ENCODE data around the gene SLC35G2. TPM values are rescaled to one million over a fixed set of nuclear protein-coding genes. Genes with fewer than 3 reads are reported as not detected.

The SLC35G2 gene
- total and polyA plus RNA-seq, 5 experiments from 2014 or later = 0.16 to 1.2 TPM; not detected in 3

DNA sequence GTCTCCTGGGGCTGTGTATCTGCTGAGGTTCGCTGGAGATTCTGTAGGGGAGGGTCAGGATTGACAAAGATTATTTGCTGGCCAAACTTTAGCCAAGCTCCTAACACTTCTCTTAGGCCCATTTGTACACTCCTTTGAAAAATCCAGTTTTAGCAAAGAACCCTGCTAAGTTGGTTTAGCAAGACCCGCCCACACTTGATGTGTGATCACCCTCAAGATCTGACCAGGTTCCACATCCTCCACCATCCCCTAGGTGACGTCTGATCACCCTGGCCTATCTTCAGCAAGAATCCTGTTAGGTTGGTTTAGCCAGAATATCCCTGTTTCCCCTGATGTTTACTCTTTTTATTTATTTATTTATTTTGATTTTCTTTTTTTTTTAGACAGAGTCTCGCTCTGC is 14.8 kb upstream of the SLC35G2 start:
- H3K4me3 Mint-ChIP-seq = no peak overlapping the region
- POLR2A ChIA-PET = no interaction called here
- no peak overlapping the region for H3K27ac Mint-ChIP-seq
- DNase-seq (no peak), ATAC-seq (no peak)
- no peaks in the 10 kb centered on the region for H3K36me3 Mint-ChIP-seq
- peaks cover 0 to 2% (median 0%) of the 10 kb centered on the region in 5 donors for H3K27me3 Mint-ChIP-seq
- no peaks in the 10 kb centered on the region for H3K9me3 Mint-ChIP-seq
- H3K4me1 Mint-ChIP-seq = peaks cover 0 to 2% (median under 1%) of the 10 kb centered on the region in 4 donors

DNA sequence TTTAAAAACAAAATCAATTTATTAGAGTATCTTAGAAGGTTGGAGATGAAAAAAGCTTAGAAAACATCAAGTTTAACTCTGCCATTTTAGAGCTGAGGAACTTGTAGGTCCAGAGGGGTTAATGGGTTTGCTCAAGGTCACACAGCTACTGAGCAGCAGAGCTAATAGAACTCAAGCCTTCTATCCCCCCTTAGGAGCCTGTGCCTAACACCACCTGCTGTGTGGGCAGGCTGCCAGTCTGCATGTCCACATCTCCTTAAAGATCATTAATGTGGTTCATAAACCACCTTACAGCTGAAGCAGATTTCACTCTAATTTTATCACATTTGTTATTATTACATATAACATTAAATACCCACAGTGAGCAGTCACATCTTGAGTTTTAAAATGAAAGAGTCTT is 14.1 kb upstream of the SLC35G2 start:
- no peak overlapping the region for H3K27ac Mint-ChIP-seq
- ATAC-seq (no peak), DNase-seq (no peak)
- no peaks in the 10 kb centered on the region for H3K36me3 Mint-ChIP-seq
- H3K27me3 Mint-ChIP-seq = peaks cover 0 to 2% (median 0%) of the 10 kb centered on the region in 5 donors
- POLR2A ChIA-PET = no interaction called here
- H3K4me3 Mint-ChIP-seq = no peak overlapping the region
- peaks cover 0 to 2% (median under 1%) of the 10 kb centered on the region in 4 donors for H3K4me1 Mint-ChIP-seq
- H3K9me3 Mint-ChIP-seq = no peaks in the 10 kb centered on the region

DNA sequence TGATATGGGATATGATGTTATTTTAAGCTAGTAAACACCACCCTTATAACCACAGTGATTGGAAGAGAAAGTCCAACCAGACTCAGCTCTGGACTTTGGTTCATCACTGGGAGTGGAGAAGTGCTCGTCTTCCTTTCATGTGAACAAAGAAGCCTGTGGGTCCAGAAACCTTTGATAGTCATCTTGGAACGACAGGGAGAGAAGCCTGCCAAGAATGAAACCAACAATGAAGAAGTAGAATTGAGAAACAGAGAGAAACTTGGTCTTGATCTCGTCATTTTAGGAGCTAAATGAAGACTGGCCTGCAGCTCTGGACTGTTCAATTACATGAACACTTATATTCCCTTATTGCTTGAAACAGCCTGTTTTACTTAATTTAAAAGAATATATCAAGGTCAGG is 13.1 kb upstream of the SLC35G2 start:
- POLR2A ChIA-PET = no interaction called here
- no peak for DNase-seq
- no peak overlapping the region for H3K4me3 Mint-ChIP-seq

DNA sequence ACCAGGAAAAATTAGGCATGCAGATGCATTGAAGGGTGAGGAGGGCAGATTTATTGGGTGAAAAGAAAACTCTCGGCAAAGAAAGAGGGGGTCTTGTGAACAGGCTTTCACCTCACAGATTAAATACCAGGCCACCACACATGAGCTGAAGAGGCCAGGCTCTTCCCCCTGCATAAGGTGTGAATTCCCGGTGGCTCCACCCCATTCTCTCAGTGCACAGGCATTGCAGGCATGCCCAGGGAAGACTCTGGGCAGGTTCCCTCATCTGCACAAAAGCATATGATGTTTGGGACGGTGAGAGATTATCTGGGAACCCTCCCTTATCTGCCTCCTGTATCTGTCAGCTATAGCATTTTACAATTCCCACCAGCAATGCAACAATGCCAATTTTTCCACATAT is 7.2 kb upstream of the SLC35G2 start:
- Mint-ChIP-seq H3K4me1 (no peaks in the 10 kb centered on the region), H3K27me3 (peaks cover 2 to 5% (median 5%) of the 10 kb centered on the region in 5 donors), H3K36me3 (no peaks in the 10 kb centered on the region), H3K27ac (no peak overlapping the region), H3K9me3 (peaks cover 0 to 3% (median 0%) of the 10 kb centered on the region in 9 donors), H3K4me3 (no peak overlapping the region)
- POLR2A ChIA-PET = interaction anchor here (0.6 kb wide), 1 partner anchor 1906 kb away, joined by 4 read pairs; no protein-coding TSS in a partner anchor
- ATAC-seq (no peak), DNase-seq (no peak)

More for the DNA sequence above, 13.1 kb upstream of the SLC35G2 start:
- Mint-ChIP-seq H3K9me3 (no peaks in the 10 kb centered on the region), H3K27me3 (peaks cover 0 to 2% (median 0%) of the 10 kb centered on the region in 5 donors), H3K27ac (no peak overlapping the region), H3K4me1 (peaks cover 0 to 2% (median under 1%) of the 10 kb centered on the region in 4 donors), H3K36me3 (no peaks in the 10 kb centered on the region)
- no peak for ATAC-seq

DNA sequence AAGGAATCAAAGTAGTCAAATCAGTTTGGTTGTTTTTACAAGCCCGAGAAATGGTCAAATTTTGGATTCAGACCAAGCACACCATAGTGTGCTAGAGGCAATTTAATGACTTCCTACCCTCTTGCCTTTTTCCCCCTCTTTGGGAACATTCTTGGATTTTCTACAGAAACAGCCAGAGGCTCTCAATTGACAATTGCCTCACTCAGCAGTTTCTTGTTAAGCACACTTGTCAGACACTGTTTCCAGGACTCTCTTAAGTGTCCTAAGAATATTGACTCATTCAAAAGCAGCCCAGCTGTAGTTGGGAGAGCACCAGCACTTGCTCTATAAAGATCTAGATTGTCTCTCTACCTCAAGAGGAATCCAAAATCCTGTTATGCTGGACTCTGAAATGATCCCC is 1.5 kb upstream of the SLC35G2 start:
- H3K27ac Mint-ChIP-seq = no peak overlapping the region
- H3K4me3 Mint-ChIP-seq = peak overlapping the region in 8 of 10 donors; percentile 30 to 97 (median 89)
- H3K4me1 Mint-ChIP-seq = peaks cover 14 to 23% (median 20%) of the 10 kb centered on the region in 4 donors
- peaks cover 0 to 4% (median under 1%) of the 10 kb centered on the region in 3 donors for H3K36me3 Mint-ChIP-seq
- DNase-seq (no peak), ATAC-seq (no peak)
- POLR2A ChIA-PET = no interaction called here
- H3K27me3 Mint-ChIP-seq = peaks cover 21 to 45% (median 33%) of the 10 kb centered on the region in 5 donors
- peaks cover 0 to 3% (median 0%) of the 10 kb centered on the region in 9 donors for H3K9me3 Mint-ChIP-seq

DNA sequence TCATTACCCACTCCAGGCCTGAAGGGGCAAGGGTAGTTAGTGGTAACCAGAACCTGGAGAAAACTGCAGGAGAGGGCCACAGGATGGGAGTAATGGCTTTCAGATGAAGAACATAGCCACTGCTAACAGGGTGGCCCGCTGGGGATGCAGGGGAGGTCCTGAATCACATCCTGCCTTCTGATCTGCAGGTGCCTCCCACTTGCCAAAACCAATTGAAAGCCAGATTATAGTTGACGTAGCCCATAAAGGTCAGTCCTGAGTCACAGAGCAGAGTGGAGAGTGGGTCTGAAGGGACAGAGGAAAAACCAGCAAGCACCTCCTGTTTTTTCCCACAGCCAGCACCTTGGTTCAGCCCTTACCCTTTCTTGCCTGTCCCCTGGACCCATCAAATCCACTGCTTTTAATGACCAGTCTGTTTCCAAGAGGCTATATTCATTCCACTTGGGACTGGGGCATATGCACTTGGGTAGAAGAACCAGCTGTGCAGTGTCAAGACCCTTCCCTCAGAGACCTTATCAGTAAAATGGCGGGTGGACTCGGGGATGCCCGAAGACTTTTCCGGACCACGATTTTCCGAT is 646 bp upstream of the SLC35G2 start:
- H3K27me3 Mint-ChIP-seq = peaks cover 24 to 53% (median 38%) of the 10 kb centered on the region in 5 donors

DNA sequence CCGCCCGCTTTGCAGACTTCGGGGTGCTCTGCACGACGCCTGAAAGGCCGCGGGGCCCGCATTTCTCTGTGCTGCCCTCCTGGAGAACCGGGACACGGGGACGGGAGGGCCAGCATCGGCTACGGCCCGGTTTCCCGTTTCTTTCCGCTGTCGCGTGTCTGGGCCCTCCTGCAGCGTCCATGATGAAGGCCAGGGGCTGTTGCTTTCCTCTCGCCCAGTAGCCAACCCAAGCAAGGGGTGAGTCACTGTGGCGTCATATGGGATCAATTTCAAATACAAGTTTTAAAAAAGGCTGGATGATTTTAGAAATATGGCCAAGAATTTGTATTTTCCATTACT is 435 bp downstream of the SLC35G2 start:
- H3K27me3 Mint-ChIP-seq = peaks cover 30 to 57% (median 41%) of the 10 kb centered on the region in 5 donors
- H3K9me3 Mint-ChIP-seq = peaks cover 0 to 17% (median 6%) of the 10 kb centered on the region in 9 donors
- POLR2A ChIA-PET = no interaction called here
- H3K4me3 Mint-ChIP-seq = peak overlapping the region; percentile 83 to 97 (median 90)
- peaks cover 0 to 9% (median 4%) of the 10 kb centered on the region in 3 donors for H3K36me3 Mint-ChIP-seq
- H3K27ac Mint-ChIP-seq = peak overlapping the region in 2 of 10 donors; percentile 45 to 68
- ATAC-seq = peak; percentile 15 to 36
- DNase-seq = peak in 1 of 10 donors; percentile 6
- H3K4me1 Mint-ChIP-seq = peaks cover 14 to 23% (median 20%) of the 10 kb centered on the region in 4 donors

More for the DNA sequence above, 646 bp upstream of the SLC35G2 start:
- DNase-seq = peak in 2 of 10 donors; percentile 2 to 15
- Mint-ChIP-seq H3K4me1 (peaks cover 14 to 23% (median 20%) of the 10 kb centered on the region in 4 donors), H3K27ac (peak overlapping the region in 1 of 10 donors; percentile 71), H3K4me3 (peak overlapping the region; percentile 82 to 97 (median 89)), H3K36me3 (peaks cover 0 to 9% (median 2%) of the 10 kb centered on the region in 3 donors), H3K9me3 (peaks cover 0 to 10% (median 5%) of the 10 kb centered on the region in 9 donors)
- POLR2A ChIA-PET = no interaction called here
- ATAC-seq = peak in 1 of 2 donors; percentile 44

DNA sequence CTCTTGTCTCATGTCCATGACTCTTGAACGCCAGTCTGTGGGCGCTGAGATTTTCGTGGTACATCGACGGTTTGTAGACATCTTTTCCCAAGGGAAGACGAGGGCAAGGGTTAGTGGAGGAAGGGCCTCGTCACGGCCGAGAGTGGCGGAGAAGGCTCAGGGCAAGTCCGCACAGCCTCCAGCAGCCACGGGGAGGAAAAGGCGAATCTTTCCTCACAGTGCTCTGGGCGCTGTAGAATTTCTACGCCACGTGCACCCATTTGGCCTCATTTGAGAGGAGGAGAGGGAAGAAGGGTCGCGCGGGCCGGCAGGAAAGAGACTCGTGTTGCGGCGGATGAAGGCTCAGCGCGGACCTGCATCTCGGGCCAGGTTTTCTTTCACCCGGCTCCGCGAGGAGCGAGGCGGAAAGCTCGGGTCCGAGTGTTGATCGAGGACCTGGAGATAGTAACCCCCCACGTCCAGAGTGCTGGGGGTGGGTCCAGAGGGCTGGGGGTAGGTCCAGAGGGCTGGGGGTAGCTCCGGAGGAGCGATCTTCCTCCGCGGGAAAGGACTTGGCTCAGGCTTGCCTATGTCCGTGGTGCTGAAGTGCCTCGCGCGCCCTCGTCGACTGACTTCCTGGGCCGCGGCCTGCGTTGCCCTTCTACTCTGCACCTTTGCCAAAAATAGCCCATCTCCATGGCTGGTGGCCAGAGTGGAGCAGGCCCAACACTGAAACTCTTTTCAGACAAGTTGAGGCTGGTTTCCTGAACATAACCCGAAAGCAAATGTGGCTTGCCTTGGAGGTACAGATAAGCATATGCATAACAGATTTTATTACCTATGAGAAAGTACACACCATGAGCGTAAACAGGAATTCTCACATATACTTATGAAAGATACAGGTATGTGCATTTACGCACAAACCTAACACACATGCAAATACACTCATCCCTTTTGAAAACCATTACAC is 1.1 kb downstream of the SLC35G2 start:
- peaks cover 0 to 23% (median 9%) of the 10 kb centered on the region in 9 donors for H3K9me3 Mint-ChIP-seq
- H3K27me3 Mint-ChIP-seq = peaks cover 30 to 62% (median 41%) of the 10 kb centered on the region in 5 donors
- peak overlapping the region; percentile 83 to 97 (median 90) for H3K4me3 Mint-ChIP-seq
- ATAC-seq (peak; percentile 61 to 66), DNase-seq (peak in 8 of 10 donors; percentile 8 to 65 (median 26))
- H3K36me3 Mint-ChIP-seq = peaks cover 0 to 9% (median 4%) of the 10 kb centered on the region in 3 donors
- peak overlapping the region in 3 of 10 donors; percentile 21 to 63 (median 45) for H3K27ac Mint-ChIP-seq
- POLR2A ChIA-PET = interaction anchor here (0.8 to 1.6 kb wide), 2 partner anchors 42 to 68 kb away, joined by 3 to 4 read pairs; partner anchors contain the start of genes NCK1 and STAG1
- peaks cover 14 to 23% (median 20%) of the 10 kb centered on the region in 4 donors for H3K4me1 Mint-ChIP-seq

DNA sequence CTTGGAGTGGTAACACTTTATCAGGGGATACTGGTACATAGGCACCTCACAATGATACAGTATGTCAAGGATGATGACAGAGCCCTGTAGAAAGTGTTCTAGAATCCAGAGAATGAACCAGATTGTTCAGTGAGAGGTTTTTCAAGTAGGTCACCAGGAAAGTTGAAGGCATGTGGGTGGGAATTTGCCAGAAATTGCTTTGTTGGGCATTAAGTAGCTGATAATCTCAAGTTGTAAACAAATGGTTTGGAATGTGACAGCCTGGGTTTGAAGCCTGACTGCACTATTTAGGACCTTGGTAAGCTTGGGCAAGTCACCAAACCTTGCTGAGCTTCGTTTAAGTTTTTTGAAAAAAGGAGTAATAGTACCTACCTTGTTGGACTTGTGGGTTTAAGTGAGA is 12.5 kb downstream of the SLC35G2 start:
- peaks cover 0 to 27% (median 0%) of the 10 kb centered on the region in 3 donors for H3K36me3 Mint-ChIP-seq
- POLR2A ChIA-PET = interaction anchor here (1.1 kb wide), 1 partner anchor 79 kb away, joined by 3 read pairs; the partner anchor contains the start of gene STAG1
- peaks cover 0 to 1% (median 0%) of the 10 kb centered on the region in 4 donors for H3K4me1 Mint-ChIP-seq
- ATAC-seq (no peak), DNase-seq (no peak)
- no peak overlapping the region for H3K4me3 Mint-ChIP-seq
- H3K27ac Mint-ChIP-seq = no peak overlapping the region
- peaks cover 0 to 22% (median 11%) of the 10 kb centered on the region in 9 donors for H3K9me3 Mint-ChIP-seq
- peaks cover 15 to 46% (median 27%) of the 10 kb centered on the region in 5 donors for H3K27me3 Mint-ChIP-seq

DNA sequence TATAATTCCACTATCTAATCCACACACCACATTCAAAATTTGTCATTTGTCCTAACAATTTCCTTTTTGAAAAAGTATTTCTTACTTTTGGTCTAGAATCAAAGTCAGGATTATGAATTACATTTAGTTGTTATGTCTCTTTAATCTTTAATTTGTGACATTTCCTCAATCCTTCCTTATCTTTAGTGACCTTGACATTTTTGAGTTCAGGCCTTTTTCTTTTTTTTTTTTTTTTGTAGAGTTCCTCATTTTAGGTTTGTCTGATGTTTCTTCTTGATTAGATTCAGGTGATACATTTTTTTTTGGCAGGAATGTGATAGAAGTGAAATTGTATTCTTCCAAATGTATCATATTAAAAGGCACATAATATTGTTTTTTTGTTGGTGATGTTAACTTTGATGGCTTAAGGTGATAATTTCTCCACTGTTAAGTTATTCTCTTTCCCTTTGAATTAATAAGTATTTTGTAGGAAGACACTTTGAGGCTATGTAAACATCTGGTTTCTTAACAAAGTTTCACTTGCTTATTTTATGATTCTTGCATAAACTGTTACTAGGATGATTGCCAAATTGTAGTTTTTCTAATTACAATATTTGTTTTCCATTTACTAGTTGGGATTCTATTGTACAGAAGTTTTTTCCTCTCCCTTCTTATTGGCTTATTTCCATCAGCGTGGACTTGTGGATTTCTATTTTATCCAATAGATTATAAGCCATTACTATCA is 16.3 kb downstream of the SLC35G2 start:
- H3K9me3 Mint-ChIP-seq = peaks cover 0 to 7% (median 0%) of the 10 kb centered on the region in 9 donors
- no peak for ATAC-seq
- peak overlapping the region in 1 of 10 donors; percentile 26 for H3K27ac Mint-ChIP-seq

DNA sequence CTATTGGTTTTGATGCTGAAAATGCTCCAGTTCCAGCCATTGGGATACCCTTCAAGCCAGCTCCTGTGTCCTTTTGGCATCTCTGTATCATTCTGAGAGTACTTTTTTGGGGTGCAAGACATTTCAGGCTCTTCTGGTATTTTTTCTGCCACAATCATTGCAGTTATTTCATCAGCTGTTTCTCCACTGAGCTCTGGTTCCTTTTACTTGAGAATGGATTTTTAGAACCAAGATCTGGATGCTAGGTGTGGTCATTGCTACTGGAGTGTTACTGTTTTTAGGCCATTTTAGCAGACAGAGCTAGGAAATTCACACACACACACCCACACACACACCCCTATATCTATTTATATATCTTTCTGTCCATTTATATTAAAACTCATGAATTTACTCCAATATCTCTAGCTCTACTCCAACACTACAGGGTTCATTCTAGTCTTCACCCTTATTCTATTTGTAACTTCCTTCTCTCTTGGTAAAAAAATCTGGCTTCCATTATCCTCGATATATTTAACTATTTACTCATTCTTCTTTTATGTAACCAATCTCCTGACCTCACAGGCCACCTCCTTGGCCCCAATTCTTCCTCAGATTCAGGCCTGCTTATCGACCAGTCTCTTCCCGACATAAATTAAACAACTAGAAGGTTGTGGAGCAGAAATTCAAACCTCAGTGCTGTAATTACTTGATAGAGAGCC is 17.0 kb downstream of the SLC35G2 start:
- H3K4me1 Mint-ChIP-seq = peaks cover 0 to 7% (median 4%) of the 10 kb centered on the region in 4 donors

More for the DNA sequence above, 16.3 kb downstream of the SLC35G2 start:
- Mint-ChIP-seq H3K36me3 (peaks cover 4 to 15% (median 10%) of the 10 kb centered on the region in 3 donors), H3K4me1 (peaks cover 0 to 7% (median 4%) of the 10 kb centered on the region in 4 donors), H3K4me3 (no peak overlapping the region), H3K27me3 (peaks cover 8 to 12% (median 8%) of the 10 kb centered on the region in 5 donors)
- POLR2A ChIA-PET = no interaction called here
- DNase-seq = no peak

More for the DNA sequence above, 17.0 kb downstream of the SLC35G2 start:
- Mint-ChIP-seq H3K4me3 (no peak overlapping the region), H3K36me3 (peaks cover 0 to 15% (median 10%) of the 10 kb centered on the region in 3 donors), H3K27me3 (peaks cover 2 to 6% (median 4%) of the 10 kb centered on the region in 5 donors), H3K27ac (peak overlapping the region in 3 of 10 donors; percentile 5 to 49 (median 6)), H3K9me3 (peaks cover 0 to 4% (median 0%) of the 10 kb centered on the region in 9 donors)
- ATAC-seq = no peak
- DNase-seq = no peak
- POLR2A ChIA-PET = no interaction called here
